ENCODE measurements around the gene HAS3. TPM values are rescaled to one million over a fixed set of nuclear protein-coding genes. Genes with fewer than 3 reads are reported as not detected.

HAS3 gene
- total RNA-seq, 1 experiment from 2014 or later, result 100 TPM

- H3K27ac Mint-ChIP-seq, result no peak overlapping the region
Observed at GRCh38 chr16:69085032-69085695, 20.3 kb upstream of the HAS3 start.

More at GRCh38 chr16:69085032-69085695, 20.3 kb upstream of the HAS3 start:
- TF ChIP-seq CTCF (conservative IDR thresholded peaks at IDR 0.05), result no peak
- Mint-ChIP-seq H3K36me3 (ENCODE audit: insufficient read depth in 1 of 3, low read depth in 3 of 3) (peaks cover 0 to 5% (median 4%) of the 10 kb centered on the region in 3 experiments; a peak in 4 of 7 replicates), H3K4me1 (peaks cover 42% of the 10 kb centered on the region in 2 experiments), H3K4me3 (no peak overlapping the region), H3K27me3 (ENCODE audit: low read depth) (no peaks in the 10 kb centered on the region; the same call in 1 of the 2 replicates), H3K9me3 (no peaks in the 10 kb centered on the region)
- Histone ChIP-seq H4K91ac (ENCODE audit: insufficient read length, low read depth, low read length) (no peak overlapping the region), H3K4ac (ENCODE audit: low read depth, low read length) (no peak overlapping the region), H3K56ac (ENCODE audit: insufficient read length, low read depth, low read length) (no peak overlapping the region), H2BK15ac (ENCODE audit: low read depth, low read length) (no peak overlapping the region), H3K23me2 (ENCODE audit: insufficient read length, low read depth, low read length, poor library complexity, severe bottlenecking) (no peaks in the 10 kb centered on the region), H4K20me1 (ENCODE audit: control insufficient read depth, insufficient read depth, insufficient read length) (no peaks in the 10 kb centered on the region), H2BK12ac (ENCODE audit: insufficient read length, low read depth, low read length) (no peak overlapping the region), H3K23ac (ENCODE audit: insufficient read length, low read depth, low read length) (no peak overlapping the region), H2BK5ac (ENCODE audit: insufficient read length, low read length) (no peak overlapping the region), H3K4me2 (ENCODE audit: insufficient read depth, insufficient read length, low read length) (no peak overlapping the region), H3K4me1 (ENCODE audit: insufficient read depth, low read length) (peaks cover 18% of the 10 kb centered on the region; the same call in 1 of the 2 replicates), H3T11ph (ENCODE audit: low read length) (no peak overlapping the region), H2AK5ac (ENCODE audit: insufficient read length, low read length) (no peak overlapping the region), H4K8ac (replicated peaks; ENCODE audit: insufficient read length, low read depth, low read length) (no peak overlapping the region), H4K5ac (ENCODE audit: insufficient read length, low read depth, low read length) (no peak overlapping the region), H2BK120ac (ENCODE audit: low read depth, low read length, poor library complexity, severe bottlenecking) (no peak overlapping the region), H3K79me2 (ENCODE audit: insufficient read depth, low read length) (no peaks in the 10 kb centered on the region), H3K27ac (ENCODE audit: insufficient read length, low read depth, low read length) (no peak overlapping the region), H2AFZ (ENCODE audit: low read length) (no peak overlapping the region), H2BK20ac (ENCODE audit: low read depth, low read length, poor library complexity, severe bottlenecking) (no peak overlapping the region), H3K9me3 (ENCODE audit: control insufficient read depth, low read depth, low read length) (no peaks in the 10 kb centered on the region), H3K9ac (ENCODE audit: extremely low read depth, insufficient read length, low read length) (no peak overlapping the region), H3K14ac (ENCODE audit: insufficient read depth, low read length) (no peak overlapping the region), H3K79me1 (ENCODE audit: insufficient read depth, low read depth, low read length, poor library complexity, severe bottlenecking) (no peaks in the 10 kb centered on the region), H3K27me3 (ENCODE audit: insufficient read depth, low read length) (no peaks in the 10 kb centered on the region), H3K18ac (ENCODE audit: insufficient read length, low read depth, low read length) (no peak overlapping the region)
- no peak for DNase-seq
- WGBS (ENCODE audit: extremely low coverage, insufficient read length, low lambda C conversion rate), result no CpG with 5 or more reads among the region's 5 CpGs

Data from H9 (cell line).